GM12872 (cell line): ENCODE data around the gene WLS.

Source experiments
- TF ChIP-seq, protein P1 (sequence below): IDR thresholded peaks from 3 replicates; pipeline ENCODE4 v1.5.1; 2011; ENCODE audit warnings: low read depth, mild to moderate bottlenecking, low read length, moderate library complexity; ENCODE audit not compliant: insufficient read depth

The WLS gene

DNA sequence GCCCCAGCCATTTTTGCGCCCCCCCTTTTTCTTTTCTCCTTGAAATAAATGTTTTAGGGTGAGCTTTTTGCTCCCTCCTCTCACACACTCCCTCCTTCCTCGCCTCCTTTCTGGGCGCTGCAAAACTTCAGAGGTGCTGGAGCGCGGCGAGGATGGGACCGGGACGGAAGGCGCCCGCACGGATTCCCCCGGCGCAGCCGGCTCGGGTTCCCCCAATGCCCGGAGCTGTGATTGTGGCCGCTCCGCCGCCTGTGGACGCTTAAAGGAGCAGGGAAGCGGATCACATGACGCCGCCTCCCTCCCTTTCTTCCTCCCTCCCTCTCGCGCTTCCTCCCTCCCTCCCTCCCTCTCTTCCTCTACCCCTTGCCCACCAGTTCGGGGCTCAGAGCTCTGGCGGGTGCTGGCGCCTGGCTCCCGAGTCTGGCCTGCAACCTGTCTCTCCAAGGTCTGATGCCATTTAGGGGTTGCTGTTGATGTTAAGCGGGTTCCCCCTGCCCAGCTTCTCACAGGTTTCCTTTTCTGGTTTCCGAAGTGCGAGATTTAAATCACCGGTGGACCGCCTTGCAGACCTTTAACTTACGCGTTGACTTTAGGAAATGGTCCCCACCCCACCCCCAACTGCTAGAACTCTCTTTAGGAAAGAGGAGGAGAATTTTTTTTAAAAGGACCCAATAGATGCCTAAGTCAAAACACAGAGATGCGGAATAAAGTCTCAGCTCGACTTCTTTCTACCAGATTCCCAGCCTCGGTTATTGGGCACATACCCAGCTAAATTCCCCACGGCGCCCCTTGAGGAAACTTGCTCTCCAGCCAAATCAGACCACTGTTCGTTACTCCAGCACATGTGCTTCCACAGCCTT is at the start of gene WLS:
Gene WLS, minus strand, starts transcription at position 235 of the 860 bp plus-strand sequence. Its CDS starts 224 bp downstream, at position 11.
- TF ChIP-seq, protein P1, sequence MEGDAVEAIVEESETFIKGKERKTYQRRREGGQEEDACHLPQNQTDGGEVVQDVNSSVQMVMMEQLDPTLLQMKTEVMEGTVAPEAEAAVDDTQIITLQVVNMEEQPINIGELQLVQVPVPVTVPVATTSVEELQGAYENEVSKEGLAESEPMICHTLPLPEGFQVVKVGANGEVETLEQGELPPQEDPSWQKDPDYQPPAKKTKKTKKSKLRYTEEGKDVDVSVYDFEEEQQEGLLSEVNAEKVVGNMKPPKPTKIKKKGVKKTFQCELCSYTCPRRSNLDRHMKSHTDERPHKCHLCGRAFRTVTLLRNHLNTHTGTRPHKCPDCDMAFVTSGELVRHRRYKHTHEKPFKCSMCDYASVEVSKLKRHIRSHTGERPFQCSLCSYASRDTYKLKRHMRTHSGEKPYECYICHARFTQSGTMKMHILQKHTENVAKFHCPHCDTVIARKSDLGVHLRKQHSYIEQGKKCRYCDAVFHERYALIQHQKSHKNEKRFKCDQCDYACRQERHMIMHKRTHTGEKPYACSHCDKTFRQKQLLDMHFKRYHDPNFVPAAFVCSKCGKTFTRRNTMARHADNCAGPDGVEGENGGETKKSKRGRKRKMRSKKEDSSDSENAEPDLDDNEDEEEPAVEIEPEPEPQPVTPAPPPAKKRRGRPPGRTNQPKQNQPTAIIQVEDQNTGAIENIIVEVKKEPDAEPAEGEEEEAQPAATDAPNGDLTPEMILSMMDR = no peak

- TF ChIP-seq, protein P1 = no peak
Observed at GRCh38 chr1:68280286-68280685, 48.0 kb upstream of the WLS start.

DNA sequence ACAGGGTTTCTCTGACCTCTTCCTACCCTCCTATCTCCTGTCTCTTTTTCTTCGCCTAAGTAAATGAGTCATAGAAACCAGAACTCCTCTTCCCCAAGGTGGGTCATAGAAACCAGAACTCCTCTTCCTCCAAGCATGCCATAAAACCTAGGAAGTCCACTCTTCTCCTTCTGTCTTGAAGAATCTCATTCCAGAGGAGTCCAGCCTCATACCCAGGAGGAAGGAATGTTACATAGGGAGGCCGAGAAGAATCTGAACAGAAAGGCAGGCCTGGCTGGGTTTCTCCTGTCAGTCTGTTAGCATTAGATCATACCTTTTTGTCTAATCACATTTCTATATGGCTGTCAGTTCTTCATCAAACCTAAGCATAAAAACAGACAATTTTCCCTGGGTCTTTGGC is 47.5 kb upstream of the WLS start:
- TF ChIP-seq, protein P1 = no peak

DNA sequence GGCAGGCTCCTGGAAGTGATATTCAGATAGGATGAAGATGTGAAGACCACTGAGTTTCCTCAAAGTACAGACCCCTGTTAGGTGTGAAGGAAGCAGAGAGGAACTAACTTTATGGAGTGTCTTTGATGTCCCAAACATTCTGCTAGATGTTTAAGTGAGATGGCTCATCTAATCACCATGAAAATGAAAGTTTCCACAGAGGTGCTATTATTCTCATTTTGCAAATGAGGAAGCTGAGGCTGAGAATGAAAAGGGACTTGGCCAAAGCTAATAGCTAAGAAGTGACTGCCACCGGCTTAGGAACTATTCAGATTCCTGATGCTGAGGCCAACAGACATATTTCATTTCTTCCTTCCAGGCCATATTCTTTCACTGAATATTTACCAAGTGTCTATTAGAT is 45.9 kb upstream of the WLS start:
- TF ChIP-seq, protein P1 = no peak

DNA sequence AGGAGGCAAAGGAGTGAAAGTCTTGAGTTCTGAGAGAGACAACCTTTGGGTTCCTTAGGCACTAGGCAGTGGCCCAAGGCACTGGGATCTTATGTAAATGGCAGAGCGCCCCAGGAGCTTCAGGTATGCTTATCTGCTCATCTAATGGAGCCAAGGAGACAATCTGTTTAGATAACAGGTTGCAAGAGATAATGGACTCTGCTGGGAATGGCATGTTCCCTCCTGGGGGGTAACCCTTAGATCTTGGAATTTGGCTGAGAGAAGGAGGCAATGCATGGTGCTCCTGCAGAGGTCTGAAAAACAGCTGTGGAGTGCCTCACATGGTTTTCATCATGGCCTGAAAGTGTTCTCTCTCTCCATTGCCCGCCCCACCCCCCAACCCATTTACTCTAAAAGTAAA is 44.1 kb upstream of the WLS start:
- TF ChIP-seq, protein P1 = no peak

- TF ChIP-seq, protein P1 = no peak
Observed at GRCh38 chr1:68273530-68273929, 41.2 kb upstream of the WLS start.

- TF ChIP-seq, protein P1 = no peak
Observed at GRCh38 chr1:68271596-68271995, 39.3 kb upstream of the WLS start.
